ENCODE measurements around the gene FAM53B. TPM values are rescaled to one million over a fixed set of nuclear protein-coding genes. Genes with fewer than 3 reads are reported as not detected.

Gene FAM53B
- total RNA-seq, 2 donors from 2014 or later = 43.3 to 45.2 TPM

DNA sequence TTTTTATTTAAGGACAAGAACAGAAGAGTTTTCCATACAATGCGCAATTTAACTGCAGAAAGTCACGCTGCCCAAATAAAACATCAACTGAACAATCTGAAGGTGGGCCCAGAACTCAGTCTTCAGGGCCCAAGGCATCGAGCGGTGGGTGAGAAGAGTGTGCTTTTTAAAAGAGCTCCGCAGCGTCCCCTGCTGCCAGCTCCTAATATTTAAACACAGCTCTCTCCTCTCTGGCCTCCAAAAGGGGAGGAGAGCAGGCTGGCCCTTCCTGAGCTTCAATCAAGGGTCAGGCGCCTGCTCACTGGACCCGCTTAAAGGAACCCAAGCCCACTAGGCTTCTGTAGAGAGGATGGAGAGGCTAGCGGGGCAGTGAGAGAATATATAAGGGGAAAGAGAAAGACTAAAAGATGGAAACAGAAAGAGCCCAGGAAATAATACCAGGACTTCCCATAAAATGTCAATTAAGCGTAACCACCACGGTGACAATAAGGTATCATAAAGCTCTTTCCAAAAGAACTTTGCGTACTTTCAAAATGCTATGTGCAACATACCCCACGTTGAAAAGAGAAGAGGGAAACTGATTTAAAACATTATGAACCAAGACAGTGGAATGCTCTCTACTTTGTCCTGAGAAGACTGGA is 2.8 kb downstream of the FAM53B start:
- Histone ChIP-seq H3K9me3 (no peaks in the 10 kb centered on the region), H3K4me1 (peaks cover 44% of the 10 kb centered on the region), H3K9ac (ENCODE audit: low read depth in 2 of 2, low read length in 2 of 2) (peak overlapping the region in 1 of 2 donors; percentile 72), H3K36me3 (no peaks in the 10 kb centered on the region), H3K4me3 (peak overlapping the region; percentile 65), H3K27me3 (no peaks in the 10 kb centered on the region), H3K27ac (peak overlapping the region; percentile 71)
- DNase-seq = peak; percentile 95
- TF ChIP-seq, protein P1, sequence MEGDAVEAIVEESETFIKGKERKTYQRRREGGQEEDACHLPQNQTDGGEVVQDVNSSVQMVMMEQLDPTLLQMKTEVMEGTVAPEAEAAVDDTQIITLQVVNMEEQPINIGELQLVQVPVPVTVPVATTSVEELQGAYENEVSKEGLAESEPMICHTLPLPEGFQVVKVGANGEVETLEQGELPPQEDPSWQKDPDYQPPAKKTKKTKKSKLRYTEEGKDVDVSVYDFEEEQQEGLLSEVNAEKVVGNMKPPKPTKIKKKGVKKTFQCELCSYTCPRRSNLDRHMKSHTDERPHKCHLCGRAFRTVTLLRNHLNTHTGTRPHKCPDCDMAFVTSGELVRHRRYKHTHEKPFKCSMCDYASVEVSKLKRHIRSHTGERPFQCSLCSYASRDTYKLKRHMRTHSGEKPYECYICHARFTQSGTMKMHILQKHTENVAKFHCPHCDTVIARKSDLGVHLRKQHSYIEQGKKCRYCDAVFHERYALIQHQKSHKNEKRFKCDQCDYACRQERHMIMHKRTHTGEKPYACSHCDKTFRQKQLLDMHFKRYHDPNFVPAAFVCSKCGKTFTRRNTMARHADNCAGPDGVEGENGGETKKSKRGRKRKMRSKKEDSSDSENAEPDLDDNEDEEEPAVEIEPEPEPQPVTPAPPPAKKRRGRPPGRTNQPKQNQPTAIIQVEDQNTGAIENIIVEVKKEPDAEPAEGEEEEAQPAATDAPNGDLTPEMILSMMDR (IDR thresholded peaks at IDR 0.05) = peak; percentile 82
- intact Hi-C loops (cut with DNase I) = loop anchor here (5.0 kb wide), 2 partner anchors 94 to 114 kb away; no protein-coding TSS in a partner anchor

DNA sequence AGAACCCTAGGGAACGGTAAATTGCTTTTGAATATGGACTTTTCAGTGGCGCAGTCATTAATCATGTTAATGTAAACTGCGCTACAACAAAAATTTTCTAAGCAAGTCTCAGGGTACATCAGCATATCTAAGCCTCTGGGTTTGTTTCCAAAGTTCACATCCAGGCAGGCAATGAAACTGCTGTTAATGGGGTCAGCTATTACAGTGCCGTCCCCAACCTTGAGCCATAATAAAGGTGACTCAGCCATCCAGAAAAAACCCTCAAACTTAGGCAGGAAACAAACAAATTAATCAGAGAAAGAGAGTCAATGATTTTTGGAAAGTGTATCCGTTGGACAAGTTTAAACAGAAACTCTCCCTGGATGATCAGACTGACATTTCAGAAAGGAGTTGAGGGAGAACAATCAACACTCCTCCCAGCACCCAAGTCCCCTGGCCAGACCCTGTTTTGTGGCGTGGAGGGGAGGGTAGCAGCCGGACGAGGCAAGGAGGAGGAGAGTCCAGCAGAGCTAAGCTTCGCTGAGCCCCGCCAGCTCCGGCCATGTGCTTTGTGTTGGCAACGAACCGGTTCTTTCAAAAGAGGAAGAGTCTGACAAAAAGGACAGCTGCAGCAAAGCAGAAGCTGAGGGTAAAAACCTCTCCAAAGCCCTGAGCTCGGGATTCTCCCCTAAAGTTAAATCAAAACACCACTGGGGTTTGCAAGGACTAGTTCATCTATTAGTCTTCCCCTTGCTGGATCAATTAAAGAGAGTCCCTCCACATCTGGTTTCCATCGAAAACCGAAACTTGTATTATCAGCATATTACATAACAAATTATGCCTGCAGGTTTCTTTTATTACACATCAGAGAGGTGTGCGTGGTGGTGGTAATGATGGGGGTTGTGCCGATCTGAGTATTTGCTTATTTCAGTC is 3.6 kb downstream of the FAM53B start:
- Histone ChIP-seq H3K36me3 (no peaks in the 10 kb centered on the region), H3K4me3 (no peak overlapping the region), H3K9ac (ENCODE audit: low read depth in 2 of 2, low read length in 2 of 2) (peak overlapping the region; percentile 55 to 72), H3K27me3 (no peaks in the 10 kb centered on the region), H3K4me1 (peaks cover 48% of the 10 kb centered on the region), H3K27ac (peak overlapping the region; percentile 71), H3K9me3 (no peaks in the 10 kb centered on the region)
- intact Hi-C loops (cut with DNase I) = loop anchor here (5.0 kb wide), 2 partner anchors 93 to 113 kb away; no protein-coding TSS in a partner anchor
- TF ChIP-seq, protein P1 (IDR thresholded peaks at IDR 0.05) = no peak
- peak; percentile 71 for DNase-seq

DNA sequence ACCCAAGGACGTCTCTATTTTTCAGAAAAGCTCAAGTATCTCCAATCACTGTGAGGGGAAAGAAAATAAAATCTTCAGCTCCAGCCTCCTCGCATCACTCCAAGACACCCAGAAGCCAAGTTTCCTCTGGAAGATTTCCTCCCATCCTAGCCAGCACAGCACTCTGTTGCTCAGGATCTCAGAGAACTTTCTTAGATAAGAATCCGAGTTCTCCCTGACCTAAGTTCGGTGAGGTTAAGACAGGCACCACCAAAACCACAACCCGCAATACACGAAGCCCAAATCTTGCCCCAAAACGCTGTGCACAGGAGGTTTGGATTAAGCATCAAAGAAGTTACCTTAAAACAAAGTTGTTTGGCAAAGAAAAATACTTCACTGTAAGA is 4.2 kb downstream of the FAM53B start:
- no peaks in the 10 kb centered on the region for H3K27me3 ChIP-seq
- intact Hi-C loops (cut with DNase I) = loop anchor here (5.0 kb wide), 2 partner anchors 93 to 113 kb away; no protein-coding TSS in a partner anchor
- TF ChIP-seq, protein P1 (IDR thresholded peaks at IDR 0.05) = no peak
- no peak for DNase-seq
- H3K9me3 ChIP-seq = no peaks in the 10 kb centered on the region
- peak overlapping the region in 1 of 2 donors; percentile 72 for H3K9ac ChIP-seq (ENCODE audit: low read depth in 2 of 2, low read length in 2 of 2)
- H3K27ac ChIP-seq = peak overlapping the region; percentile 71
- H3K4me3 ChIP-seq = no peak overlapping the region
- no peaks in the 10 kb centered on the region for H3K36me3 ChIP-seq
- H3K4me1 ChIP-seq = peaks cover 48% of the 10 kb centered on the region

DNA sequence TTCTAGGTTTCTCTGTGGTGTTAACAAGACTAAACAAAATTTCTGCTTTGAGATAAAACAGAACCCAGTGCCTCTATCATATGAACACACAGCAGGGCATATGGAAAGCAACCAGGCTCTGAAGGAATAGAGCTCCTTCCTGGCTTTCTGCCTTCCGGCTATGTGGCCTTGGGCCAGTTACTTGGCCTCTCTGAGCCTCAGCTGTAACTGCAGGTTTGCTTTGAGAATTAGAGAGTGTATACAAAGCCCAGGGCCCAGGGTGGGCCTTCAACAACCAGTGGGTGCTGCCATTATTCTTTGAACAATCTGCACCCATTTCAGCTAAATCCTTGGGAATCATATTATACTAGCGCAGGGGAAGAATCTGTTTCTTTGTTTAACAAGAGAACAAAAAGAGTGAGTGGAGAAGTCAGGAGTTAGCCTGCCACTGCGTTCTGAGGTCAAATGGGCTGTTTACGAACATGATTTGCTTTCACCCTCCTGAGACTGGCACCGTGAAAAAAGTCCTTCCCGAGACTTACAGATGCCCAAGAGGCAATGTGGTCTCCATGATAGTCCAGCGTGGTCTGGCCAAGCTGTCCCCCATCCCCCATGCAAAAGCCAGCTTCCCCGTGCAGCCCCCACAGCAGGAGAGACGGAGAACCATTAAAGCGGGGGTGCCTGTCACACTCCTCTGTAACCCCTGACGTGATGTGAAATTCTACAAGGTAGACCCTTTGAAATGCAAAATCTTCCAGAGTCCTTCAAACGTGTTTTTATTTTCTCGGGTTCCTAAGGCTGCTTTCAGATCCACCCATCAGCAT is 4.9 kb downstream of the FAM53B start:
- H3K4me1 ChIP-seq = peaks cover 52% of the 10 kb centered on the region
- H3K4me3 ChIP-seq = no peak overlapping the region
- H3K27me3 ChIP-seq = no peaks in the 10 kb centered on the region
- TF ChIP-seq, protein P1 (IDR thresholded peaks at IDR 0.05) = no peak
- H3K9ac ChIP-seq (ENCODE audit: low read depth in 2 of 2, low read length in 2 of 2) = no peak overlapping the region
- no peaks in the 10 kb centered on the region for H3K36me3 ChIP-seq
- H3K27ac ChIP-seq = peak overlapping the region; percentile 71
- intact Hi-C loops (cut with DNase I) = no loop called here
- DNase-seq = no peak
- H3K9me3 ChIP-seq = no peaks in the 10 kb centered on the region

DNA sequence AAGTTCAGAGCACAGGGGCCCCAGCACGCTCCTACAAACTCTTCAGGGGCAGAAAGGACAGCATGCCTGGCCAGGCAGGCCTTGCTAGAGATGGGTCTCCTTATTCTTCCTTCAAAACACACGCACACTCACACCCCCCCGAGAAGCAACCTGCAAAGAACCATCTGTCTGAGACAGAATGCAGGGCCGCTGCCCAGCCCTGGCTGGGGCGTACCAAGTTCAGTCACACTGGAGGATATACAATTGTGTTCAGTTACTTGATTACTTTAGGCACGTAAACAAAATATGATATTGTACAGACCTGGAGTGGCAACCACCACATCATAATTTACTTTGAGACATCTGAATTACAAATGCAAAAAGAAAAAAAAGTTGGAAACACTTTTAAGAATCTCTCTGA is 5.7 kb downstream of the FAM53B start:
- no peaks in the 10 kb centered on the region for H3K9me3 ChIP-seq
- H3K27me3 ChIP-seq = no peaks in the 10 kb centered on the region
- H3K4me3 ChIP-seq = no peak overlapping the region
- peak overlapping the region in 1 of 2 donors; percentile 65 for H3K9ac ChIP-seq (ENCODE audit: low read depth in 2 of 2, low read length in 2 of 2)
- intact Hi-C loops (cut with DNase I) = no loop called here
- no peaks in the 10 kb centered on the region for H3K36me3 ChIP-seq
- no peak overlapping the region for H3K27ac ChIP-seq
- peak; percentile 22 for DNase-seq
- TF ChIP-seq, protein P1 (IDR thresholded peaks at IDR 0.05) = no peak
- peaks cover 59% of the 10 kb centered on the region for H3K4me1 ChIP-seq

All from colonic mucosa (tissue), 4 donors.